GM12892 (cell line): ENCODE results near the gene PKN2.
A peak's percentile ranks its signal among the peaks of the same experiment; 100 is the strongest.

Experiments used
- DNase-seq: peaks from one replicate; pipeline ENCODE4 v3.0.0; 2011; ENCODE audit not compliant: insufficient read length
- FAIRE-seq: peaks from 2 replicates; lab custom pipeline; 2011; peaks lifted over from hg19 to GRCh38; lab: Jason Lieb, UNC
- POLR2A ChIP-seq: IDR thresholded peaks from 2 replicates; pipeline ENCODE4 v1.6.1; 2011; ENCODE audit warnings: low read depth, low read length, control low read depth
- POLR2AphosphoS5 ChIP-seq: IDR thresholded peaks from 2 replicates; pipeline ENCODE4 v1.6.1; 2011; ENCODE audit warnings: low read depth, low read length, control low read depth
- TAF1 ChIP-seq: IDR thresholded peaks from 2 replicates; pipeline ENCODE4 v1.6.1; 2011; ENCODE audit warnings: low read depth, mild to moderate bottlenecking, control low read depth, low read length, borderline replicate concordance

Gene PKN2

DNA sequence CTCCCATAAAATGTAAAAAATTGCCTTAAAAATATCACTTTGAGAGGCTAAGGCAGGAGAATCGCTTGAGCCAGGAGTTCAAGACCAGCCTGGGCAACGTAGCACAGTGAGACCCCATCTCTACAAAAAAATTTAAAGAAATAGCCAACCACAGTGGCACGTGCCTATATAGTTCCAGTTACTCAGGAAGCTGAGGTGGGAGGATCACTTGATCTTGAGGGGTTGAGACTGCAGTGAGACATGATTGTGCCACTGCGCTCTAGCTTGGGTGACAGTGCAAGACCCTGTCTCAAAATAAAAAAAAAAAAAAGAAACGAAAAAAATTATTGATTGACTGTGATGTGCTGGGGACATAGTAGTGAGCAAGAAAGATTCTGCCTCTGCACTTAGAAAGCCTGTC is 38.4 kb downstream of the PKN2 start:
- FAIRE-seq (no peak), DNase-seq (no peak)
- no peak for TF ChIP-seq POLR2A
- TF ChIP-seq POLR2AphosphoS5, result no peak
- TF ChIP-seq TAF1, result no peak

DNA sequence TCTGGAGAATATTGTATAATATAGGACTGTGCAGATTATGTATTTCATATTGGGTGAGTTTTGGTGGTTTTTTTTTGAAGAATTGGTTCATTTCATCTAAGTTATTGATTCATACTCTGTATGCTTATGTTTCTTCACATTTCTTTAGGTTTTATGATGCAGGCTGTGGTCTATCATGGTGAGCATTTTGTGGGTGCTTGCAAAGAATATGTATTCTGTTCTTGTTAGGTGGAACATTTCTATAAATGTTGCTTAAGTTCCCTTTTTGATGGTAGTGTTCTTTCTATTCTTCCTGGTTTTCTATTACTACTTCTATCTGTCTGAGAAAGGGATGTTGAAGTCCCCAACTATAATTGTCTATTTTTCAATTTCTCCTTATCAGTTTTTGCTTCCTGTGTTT is 42.6 kb downstream of the PKN2 start:
- DNase-seq (no peak), FAIRE-seq (no peak)
- TF ChIP-seq POLR2A (no peak), POLR2AphosphoS5 (no peak), TAF1 (no peak)

DNA sequence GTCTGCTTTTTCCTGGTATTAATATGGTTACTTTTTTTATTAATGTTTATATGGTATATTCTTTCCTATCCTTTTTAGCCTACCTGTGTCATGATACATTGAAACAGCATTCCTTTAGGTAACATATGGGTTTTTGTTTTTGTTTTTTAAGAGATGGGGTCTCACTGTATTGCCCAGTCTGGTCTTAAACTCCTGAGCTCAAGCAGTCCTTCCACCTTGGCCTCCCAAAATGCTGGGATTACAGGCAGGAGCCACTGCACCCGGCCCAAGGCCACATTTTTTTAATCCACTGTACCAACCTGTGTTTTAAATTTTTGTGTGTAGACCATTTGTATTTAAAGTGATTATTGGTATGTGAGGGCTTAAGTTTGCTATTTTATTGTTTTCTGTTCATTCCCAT is 43.1 kb downstream of the PKN2 start:
- no peak for FAIRE-seq
- no peak for DNase-seq
- TF ChIP-seq TAF1 (no peak), POLR2A (no peak), POLR2AphosphoS5 (no peak)

DNA sequence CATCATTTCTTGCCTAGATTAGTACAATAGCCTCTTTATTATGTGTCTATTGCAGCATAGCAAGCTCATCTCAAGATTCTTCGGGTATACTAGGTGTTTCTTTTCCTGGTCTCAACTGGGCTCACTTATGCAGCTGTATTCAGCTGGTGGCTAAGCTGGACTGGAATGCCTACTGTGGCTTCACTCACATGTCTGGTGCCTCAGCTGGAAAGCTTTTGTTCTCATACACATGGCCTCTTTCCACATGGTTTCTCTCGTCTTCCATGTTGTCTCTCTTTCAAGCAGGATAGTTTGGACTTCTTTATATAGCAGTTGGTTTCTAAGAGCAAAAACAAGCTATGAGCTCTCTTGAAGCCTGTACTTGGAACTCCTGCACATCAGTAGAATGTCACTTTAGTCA is 45.2 kb downstream of the PKN2 start:
- TF ChIP-seq POLR2AphosphoS5, result no peak
- TF ChIP-seq TAF1, result no peak
- TF ChIP-seq POLR2A, result no peak

DNA sequence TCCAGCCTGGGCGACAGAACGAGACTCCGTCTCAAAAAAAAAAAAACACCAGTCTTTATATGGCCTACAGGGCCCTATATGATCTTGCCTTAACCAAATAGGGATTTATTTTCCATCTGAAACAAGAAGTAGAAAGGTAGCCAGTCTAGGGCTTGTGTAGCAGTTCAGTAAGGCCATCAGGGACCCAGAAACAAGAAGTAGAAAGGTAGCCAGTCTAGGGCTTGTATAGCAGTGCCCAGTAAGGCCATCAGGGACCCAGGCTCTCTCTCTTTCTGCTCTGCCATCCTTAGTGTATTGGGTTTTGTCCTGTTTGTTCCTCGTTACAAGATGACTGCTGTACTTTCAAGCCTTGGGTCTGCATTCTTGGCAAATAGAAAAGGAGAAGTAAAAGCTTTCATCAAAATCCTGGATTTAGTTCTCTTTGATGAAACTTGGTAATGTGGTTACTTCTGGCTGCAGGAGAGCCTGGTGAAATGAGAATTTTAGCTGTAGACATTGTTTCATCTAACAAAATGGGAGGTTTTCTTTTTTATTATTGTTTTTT is 46.1 kb downstream of the PKN2 start:
- TF ChIP-seq TAF1, result no peak
- TF ChIP-seq POLR2AphosphoS5, result no peak
- no peak for TF ChIP-seq POLR2A
- FAIRE-seq, result no peak
- no peak for DNase-seq

More for the DNA sequence above, 45.2 kb downstream of the PKN2 start:
- DNase-seq (no peak), FAIRE-seq (no peak)

DNA sequence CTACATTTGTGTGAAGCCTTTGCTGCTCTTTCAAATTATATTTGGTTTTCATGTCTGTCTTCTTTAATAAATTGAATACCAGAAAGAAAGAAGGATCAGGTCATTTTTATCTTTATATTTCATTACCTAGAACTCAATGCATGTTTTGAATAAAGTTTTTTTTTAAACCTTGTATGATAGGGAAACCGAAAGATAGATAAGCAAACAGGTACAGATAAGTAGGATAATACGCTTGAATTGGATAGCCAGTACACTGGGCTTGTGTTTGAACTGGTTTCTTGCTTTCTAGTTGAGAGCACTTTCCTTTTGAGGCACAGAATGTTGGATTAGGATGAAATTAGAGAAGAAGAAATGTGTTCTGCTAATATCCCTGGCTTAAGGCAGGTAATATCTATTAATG is 46.9 kb downstream of the PKN2 start:
- no peak for FAIRE-seq

DNA sequence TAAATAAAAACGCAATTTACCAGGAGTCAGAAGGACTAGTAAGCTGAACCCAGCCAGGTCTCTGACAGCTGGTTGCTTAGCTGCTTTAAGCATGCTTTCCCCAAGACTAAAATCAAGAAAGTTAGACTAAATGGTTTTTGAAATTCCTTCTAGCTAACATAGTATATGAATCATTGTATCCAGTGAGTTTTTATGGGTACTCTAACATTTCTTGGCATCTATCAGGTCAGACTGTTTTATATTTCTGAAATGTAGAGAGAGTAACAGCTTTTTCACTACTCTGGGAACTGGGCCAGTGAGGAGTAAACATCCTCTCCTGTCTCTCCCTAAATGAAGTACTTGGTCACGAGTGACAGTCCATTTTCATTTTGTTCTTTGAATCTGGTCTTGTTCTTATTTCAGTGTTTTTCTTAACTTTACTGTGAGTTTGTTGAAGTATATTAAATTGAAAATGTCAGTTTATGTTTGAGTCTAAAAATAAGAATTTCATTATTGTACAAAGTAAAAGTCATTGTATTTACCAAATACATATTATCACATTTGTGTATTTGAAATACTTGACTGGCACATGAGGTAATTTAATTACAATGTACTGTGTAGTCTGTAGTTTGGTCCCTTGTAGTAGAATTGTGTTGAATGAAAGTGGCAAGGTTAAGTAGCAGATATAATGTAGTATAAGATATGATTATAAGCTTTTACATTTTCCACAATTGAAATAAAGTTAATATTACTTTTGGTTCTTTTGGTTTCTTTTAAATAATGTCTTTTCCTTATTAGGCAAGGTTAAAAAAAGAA is 47.6 kb downstream of the PKN2 start:
- FAIRE-seq (no peak), DNase-seq (no peak)
- TF ChIP-seq POLR2AphosphoS5, result no peak
- no peak for TF ChIP-seq TAF1
- no peak for TF ChIP-seq POLR2A

More for the DNA sequence above, 46.9 kb downstream of the PKN2 start:
- no peak for DNase-seq
- no peak for TF ChIP-seq TAF1
- TF ChIP-seq POLR2AphosphoS5, result no peak
- TF ChIP-seq POLR2A, result no peak

DNA sequence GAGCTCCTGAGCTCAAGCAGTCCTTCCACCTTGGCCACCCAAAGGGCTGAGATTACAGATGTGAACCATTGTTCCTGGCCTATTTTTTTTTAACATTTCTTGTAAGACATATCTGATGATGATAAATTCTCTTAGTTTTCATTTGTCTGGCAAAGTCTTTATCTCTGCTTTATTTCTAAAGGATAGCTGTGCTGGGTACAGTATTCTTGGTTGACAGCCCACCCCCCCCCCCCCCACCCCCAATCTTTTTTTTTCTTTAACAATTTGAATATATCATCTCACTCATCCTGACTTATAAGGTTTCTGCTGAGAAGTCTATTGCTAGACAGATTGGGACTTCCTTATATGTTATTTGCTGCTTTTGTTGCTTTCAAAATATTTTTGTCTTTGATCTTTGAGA is 51.3 kb downstream of the PKN2 start:
- no peak for DNase-seq
- no peak for FAIRE-seq
- TF ChIP-seq POLR2AphosphoS5 (no peak), POLR2A (no peak), TAF1 (no peak)

DNA sequence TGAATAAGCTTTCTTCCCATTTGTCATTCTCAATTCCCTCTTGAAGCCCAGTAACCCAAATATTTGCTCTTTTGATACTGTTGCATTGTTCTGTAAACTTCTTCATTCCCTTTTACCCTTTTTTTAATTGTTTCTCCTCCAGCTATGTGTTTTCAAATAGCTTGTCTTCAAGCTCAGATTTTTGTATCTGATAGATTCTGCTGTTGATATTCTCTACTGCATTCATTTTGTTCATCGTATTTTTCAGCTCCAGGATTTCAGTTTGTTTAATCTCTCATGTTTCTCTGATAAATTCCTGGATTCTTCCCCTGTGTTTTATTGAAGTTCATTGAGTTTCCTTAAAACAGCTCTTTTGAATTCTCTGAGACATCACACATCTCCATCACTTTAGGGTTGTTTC is 51.8 kb downstream of the PKN2 start:
- DNase-seq, result no peak
- TF ChIP-seq POLR2A (no peak), TAF1 (no peak), POLR2AphosphoS5 (no peak)
- FAIRE-seq, result no peak

DNA sequence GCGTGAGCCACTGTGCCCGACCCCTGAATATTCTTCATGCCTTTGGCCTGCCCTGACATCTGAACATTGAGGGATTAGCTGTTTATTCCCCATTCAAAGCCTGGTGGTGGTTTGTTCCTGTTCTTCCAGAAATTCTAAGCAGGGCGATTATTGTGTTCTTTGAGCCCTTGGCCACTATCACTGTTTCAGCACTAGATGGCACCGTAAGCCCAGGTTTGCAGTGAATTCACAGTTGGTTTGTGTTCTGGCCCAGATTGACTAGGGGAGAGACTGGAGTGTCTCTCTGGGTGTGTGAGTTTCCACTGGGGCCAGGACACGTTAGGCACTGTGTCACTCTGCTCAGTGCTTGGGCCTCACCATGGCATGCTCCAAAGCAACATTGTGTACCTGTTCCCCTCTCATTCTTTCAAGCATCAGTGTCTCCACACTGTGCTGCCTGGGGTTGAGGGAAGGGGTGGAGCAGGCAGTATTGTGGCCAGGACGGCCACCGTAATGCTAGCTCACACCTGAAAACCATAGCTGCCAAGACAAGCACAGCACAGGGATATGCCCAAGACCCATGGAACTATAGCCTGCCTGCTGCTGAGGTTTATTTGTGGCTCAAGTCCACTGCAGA is 52.7 kb downstream of the PKN2 start:
- DNase-seq (no peak), FAIRE-seq (peak; percentile 50)
- TF ChIP-seq POLR2A, result no peak
- TF ChIP-seq TAF1, result no peak
- no peak for TF ChIP-seq POLR2AphosphoS5

DNA sequence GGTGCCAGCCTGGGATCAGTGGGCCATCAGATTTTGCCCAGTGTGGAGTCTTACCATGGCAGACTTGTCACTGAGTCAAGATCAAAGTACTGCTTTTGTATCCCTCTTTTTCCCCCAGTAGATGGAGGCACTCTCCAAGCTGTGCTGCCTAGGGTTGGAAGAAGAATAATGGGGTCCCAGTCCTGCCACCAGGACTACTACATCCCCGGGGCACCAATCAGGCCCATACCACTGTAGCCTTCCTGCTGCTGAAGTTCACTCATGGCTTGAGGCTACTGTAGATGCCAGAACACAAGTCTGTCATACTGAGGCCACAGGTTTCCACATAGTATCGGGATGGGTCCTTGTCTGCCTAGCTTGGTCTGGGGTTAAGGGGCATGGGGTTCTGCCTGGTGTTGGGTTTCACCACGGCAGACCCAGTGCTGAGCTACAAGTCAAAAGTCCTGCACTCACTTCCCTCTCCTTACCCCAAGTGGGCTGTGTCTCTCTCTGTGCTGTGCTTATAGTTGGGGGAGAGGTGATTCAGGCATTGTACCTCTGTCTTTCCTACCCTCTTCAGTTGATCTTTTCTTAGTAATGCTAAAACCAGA is 53.4 kb downstream of the PKN2 start:
- no peak for DNase-seq
- FAIRE-seq, result no peak
- TF ChIP-seq POLR2AphosphoS5 (no peak), POLR2A (no peak), TAF1 (no peak)

DNA sequence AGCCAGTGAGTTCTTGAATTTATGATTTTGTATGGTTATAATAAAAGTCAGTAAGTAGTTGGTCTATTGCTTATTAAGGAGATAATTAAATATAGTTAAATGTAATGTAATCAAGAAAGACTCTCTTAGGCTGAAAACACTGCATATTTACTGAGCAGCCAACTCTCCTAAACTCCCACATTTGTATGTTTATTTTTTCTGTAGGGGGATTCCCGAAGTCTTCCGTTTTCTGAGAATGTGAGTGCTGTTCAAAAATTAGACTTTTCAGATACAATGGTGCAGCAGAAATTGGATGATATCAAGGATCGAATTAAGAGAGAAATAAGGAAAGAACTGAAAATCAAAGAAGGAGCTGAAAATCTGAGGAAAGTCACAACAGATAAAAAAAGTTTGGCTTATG is 56.7 kb downstream of the PKN2 start:
- DNase-seq, result no peak
- FAIRE-seq, result no peak
- TF ChIP-seq POLR2AphosphoS5 (no peak), POLR2A (no peak), TAF1 (no peak)

DNA sequence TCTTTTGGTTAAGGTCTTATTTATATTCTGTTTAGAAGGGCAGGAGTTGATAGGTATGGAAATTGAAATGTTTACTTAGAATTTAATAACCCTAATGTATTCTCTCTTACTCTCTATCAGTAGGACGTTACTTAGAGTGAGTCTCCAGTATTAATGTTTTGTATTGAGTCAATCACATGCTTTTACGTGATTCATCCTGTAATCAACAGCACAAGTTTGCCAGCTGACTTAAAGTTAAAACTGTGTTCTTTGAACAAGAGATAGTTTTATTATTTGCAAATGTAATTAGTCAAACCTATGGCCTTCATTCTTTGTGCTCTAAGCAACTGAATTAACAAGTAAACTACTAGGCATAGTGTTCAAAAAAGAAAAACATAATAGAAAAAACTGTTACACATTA is 57.3 kb downstream of the PKN2 start:
- no peak for FAIRE-seq
- TF ChIP-seq TAF1, result no peak
- TF ChIP-seq POLR2A, result no peak
- TF ChIP-seq POLR2AphosphoS5, result no peak
- no peak for DNase-seq
